GM20431 (cell line): ENCODE measurements around the gene TSPYL6.
"Not testable (repeated sequence)": the region's sequence is repeated elsewhere in the genome, so short reads cannot be mapped to it uniquely, and the experiment has no call there.

ENCODE experiments used
- in situ Hi-C: fragments of 300-500 bp; cut with MseI, MboI; formaldehyde crosslinking; loops from one replicate; pipeline ENCODE4 v1.15.0; 2020; ENCODE audit warnings: low sequenced_read_pairs; ENCODE audit not compliant: unreplicated experiment

Gene TSPYL6

GRCh38 chr2:54256091-54256694, at the start of gene TSPYL6:
TSPYL6 (minus strand) TSS chr2:54256229; CDS start chr2:54256151, 78 bp downstream.
- in situ Hi-C loops, result no loop called here

DNA sequence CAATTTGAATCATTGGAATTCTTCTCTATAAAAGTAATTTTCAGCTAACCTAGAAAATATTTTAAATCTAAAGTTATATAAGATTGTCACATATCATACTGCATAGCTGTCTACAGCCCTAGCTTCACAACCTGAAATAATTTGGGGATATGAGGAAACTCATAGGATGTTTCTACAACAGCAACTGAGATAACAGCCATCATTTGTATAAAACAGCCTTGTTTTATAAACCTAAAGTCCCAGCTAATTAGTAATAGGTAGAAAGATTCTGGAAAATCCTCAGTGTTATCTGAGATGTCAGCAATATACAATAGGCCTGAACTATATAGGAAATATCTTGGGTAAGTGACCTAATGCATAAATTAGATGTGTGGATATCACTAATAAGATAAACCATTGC, 47.6 kb upstream of the TSPYL6 start:
- in situ Hi-C loops, result no loop called here

DNA sequence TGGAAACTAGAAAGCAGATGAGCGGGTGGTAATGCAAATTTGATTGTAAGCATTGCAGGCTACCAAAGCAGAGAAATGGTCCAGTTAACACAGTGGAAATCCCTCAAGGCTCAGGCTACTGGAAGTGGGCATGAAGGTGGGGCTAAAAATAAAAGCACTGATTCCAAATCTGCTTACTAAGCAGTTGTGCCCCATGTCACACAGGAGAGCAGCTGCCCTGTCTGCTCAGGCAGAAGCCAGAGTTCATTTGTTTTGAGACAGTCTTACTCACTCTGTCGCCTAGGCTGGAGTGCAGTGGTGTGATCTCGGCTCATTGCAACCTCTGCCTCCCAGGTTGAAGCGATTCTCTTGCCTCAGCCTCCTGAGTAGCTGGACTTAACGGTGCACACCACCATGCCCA, 42.5 kb upstream of the TSPYL6 start:
- in situ Hi-C loops, result no loop called here

DNA sequence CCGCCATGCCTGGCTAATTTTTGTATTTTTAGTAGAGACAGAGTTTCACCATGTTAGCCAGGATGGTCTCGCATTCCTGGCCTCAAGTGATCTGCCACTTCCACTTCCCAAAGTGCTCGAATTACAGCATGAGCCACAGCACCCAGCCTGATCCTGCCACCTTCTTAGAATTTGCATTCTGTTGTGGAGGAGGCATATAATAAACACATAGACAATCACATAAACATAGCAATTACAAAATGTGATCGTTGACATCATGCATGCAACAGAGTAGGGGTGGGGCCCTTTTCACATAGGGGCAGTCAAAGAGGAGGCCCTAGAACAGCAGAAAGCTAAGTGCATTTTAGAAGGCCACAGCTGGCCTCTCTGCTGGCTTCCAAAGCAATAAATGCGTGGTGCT, 39.9 kb upstream of the TSPYL6 start:
- in situ Hi-C loops, result no loop called here

GRCh38 chr2:54294665-54295064, 38.6 kb upstream of the TSPYL6 start:
- in situ Hi-C loops, result not testable (repeated sequence)

- in situ Hi-C loops, result no loop called here
These were observed 34.5 kb upstream of the TSPYL6 start for GRCh38 chr2:54290356-54291025.

GRCh38 chr2:54289917-54290316, 33.9 kb upstream of the TSPYL6 start:
- in situ Hi-C loops, result no loop called here

DNA sequence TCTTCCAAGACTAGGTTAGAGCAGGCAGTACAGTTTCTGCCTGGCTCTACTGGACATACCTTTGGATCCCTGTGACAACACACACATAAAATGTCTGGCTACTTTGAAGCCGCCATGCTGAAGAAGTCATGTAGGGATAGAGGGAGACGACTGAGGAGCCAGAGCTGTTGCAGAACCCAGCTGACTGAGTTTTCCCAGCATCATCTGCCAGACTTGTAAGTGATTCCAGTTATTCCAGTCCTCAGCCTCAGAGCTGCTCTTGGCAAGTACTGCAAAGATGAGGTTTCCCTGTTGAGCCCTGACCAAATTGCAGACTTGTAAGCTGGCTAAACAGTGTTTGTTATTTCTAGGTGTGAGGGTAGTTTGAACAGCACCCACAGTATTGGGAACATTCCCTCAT, 31.5 kb upstream of the TSPYL6 start:
- in situ Hi-C loops, result no loop called here

- in situ Hi-C loops, result no loop called here
These were observed 29.4 kb upstream of the TSPYL6 start for GRCh38 chr2:54285451-54285850.

DNA sequence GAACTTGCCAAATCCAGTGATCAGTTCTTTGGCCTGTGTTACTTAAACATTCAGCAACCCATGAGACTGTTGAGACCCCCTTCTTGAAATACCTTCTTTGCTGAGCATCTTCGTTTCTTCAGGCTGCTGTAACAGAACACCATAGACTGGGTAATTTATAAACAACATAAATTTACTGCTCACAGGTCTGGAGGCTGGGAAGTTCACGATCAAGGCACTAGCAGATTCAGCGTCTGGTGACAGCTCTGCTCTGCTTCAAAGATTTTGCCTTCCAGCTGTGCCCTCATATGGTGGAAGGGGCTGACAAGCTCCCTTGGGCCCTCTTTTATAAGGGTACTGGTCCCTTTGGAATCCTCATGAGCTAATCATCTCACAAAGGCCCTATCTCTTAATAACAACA, 28.8 kb upstream of the TSPYL6 start:
- in situ Hi-C loops, result no loop called here

DNA sequence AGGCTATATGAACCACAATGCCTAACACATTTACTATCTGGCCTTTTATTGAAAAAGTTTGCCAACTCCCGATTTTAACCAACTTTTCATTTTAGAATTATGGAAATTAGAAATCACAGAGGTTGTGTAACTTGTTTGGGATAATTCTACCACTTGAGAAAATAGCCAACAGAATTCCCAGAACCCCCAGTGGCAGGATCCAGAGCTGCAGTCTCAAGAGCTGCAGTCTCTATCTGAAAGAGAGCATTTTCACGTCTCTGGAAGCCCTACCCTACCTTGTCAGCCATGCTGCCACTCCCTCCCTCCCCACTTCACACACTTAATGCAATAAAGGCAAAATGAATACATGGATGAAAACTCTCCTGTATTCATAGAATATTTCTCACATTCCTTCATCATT, 23.4 kb upstream of the TSPYL6 start:
- in situ Hi-C loops, result no loop called here

DNA sequence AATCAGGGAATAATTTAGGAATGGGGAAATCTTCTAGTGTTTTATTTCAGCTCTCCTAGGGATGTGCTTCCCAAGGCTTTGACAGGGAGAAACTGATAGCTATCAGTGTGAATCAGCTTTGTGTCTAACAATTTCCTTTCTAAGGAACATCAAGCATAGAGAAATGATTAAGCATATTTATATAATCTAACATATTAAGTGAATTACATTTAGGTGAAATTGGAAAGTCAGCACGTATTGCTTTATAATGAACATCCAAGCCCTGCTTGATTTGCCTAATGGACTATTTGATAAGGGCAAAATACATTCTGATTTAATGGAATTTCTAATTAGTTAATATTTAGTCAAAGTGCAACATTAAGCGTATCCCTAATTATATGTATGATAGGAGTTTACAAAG, 19.5 kb upstream of the TSPYL6 start:
- in situ Hi-C loops, result no loop called here

- in situ Hi-C loops, result no loop called here
These were observed 18.8 kb upstream of the TSPYL6 start for GRCh38 chr2:54274781-54275242.

GRCh38 chr2:54271843-54272627, 16.0 kb upstream of the TSPYL6 start:
- in situ Hi-C loops, result no loop called here

- in situ Hi-C loops, result no loop called here
These were observed 15.2 kb upstream of the TSPYL6 start for GRCh38 chr2:54271189-54271588.

GRCh38 chr2:54267577-54267976, 11.5 kb upstream of the TSPYL6 start:
- in situ Hi-C loops, result no loop called here

DNA sequence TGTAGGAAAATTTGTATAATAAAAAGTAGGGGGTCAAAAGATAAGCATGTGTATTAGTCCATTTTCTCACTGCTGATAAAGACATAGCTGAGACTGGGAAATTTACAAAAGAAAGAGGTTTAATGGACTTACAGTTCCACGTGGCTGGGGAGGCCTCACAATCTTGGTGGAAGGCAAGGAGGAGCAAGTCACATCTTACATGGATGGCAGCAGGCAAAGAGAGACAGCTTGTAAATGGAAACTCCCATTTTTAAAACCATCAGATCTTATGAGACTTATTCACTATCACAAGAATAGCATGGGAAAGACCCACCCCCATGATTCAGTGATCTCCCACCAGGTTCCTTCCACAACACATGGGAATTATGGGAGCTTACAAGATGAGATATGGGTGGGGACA, 9.1 kb upstream of the TSPYL6 start:
- in situ Hi-C loops, result not testable (repeated sequence)

GRCh38 chr2:54262015-54262765, 6.2 kb upstream of the TSPYL6 start:
- in situ Hi-C loops, result no loop called here

DNA sequence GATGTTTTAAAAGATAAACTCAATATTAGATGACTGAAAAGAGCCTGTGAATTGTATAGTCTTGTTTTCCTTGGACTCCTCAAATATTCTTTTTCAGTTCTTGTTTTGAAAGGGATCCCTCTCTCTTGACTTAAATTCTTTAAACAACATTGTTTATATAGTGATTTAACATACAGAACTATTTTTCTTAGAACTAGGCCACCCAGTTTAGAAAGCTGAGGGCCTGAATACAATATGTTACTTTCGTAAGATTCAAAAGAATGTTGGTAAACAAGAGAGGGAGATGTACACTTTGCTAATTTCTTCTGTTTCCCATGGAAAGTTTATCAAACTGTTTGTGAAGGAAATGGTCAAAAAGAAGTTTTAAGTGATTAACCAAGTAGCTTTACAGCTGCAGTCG, 5.5 kb upstream of the TSPYL6 start:
- in situ Hi-C loops, result no loop called here

DNA sequence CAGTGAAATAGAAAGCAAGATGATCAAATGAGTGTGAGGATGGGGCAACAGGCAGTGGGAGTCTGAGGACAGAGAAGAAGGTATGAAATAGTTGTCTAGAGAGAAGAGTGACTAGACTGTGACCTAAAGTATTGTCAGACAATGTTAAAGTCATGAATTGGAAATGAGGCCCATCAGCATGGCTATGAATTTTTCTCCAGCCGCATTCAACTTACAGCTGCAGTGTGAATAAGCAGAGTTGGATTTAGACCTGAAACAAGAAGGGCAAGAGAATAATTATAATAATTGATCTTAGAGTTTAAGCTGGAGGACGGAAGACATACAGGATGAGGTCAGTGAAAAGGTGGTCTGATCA, 4.2 kb upstream of the TSPYL6 start:
- in situ Hi-C loops, result no loop called here
